LNCAP (cell line): Measurements from ENCODE around the gene ZFYVE21.

Experiments
- CTCF ChIP-seq: fragments of 450-650 bp; IDR thresholded peaks from 2 replicates; pipeline ENCODE4 v1.5.1; 2017; ENCODE audit warnings: mild to moderate bottlenecking

Gene ZFYVE21

GRCh38 chr14:103731481-103731880, 15.9 kb downstream of the ZFYVE21 start:
- no peak for TF ChIP-seq CTCF

- no peak for TF ChIP-seq CTCF
These were observed 16.6 kb downstream of the ZFYVE21 start for GRCh38 chr14:103731916-103732867.

GRCh38 chr14:103732868-103733620, 17.4 kb downstream of the ZFYVE21 start:
- TF ChIP-seq CTCF, result no peak

GRCh38 chr14:103733651-103734050, 18.0 kb downstream of the ZFYVE21 start:
- TF ChIP-seq CTCF, result no peak

- TF ChIP-seq CTCF, result no peak
These were observed 18.7 kb downstream of the ZFYVE21 start for GRCh38 chr14:103734081-103734888.

- TF ChIP-seq CTCF, result no peak
These were observed 19.4 kb downstream of the ZFYVE21 start for GRCh38 chr14:103735022-103735421.

- no peak for TF ChIP-seq CTCF
These were observed 19.8 kb downstream of the ZFYVE21 start for GRCh38 chr14:103735439-103735814.
